Activated CD4-positive, alpha-beta T cell treated with anti-CD3 and anti-CD28 coated beads, Interleukin-10, Interleukin-2, amounts not matched to agents 100 ng/mL and 50 ng/mL, durations not matched to agents 16 hours and 8 hours (primary cell): ENCODE measurements around the gene HPSE.
"Not testable (repeated sequence)": the region's sequence is repeated elsewhere in the genome, so short reads cannot be mapped to it uniquely, and the experiment has no call there.

Experiments
- DNase-seq: peaks from one replicate; pipeline ENCODE4 v3.0.0-alpha.2; 2020

HPSE gene

DNA sequence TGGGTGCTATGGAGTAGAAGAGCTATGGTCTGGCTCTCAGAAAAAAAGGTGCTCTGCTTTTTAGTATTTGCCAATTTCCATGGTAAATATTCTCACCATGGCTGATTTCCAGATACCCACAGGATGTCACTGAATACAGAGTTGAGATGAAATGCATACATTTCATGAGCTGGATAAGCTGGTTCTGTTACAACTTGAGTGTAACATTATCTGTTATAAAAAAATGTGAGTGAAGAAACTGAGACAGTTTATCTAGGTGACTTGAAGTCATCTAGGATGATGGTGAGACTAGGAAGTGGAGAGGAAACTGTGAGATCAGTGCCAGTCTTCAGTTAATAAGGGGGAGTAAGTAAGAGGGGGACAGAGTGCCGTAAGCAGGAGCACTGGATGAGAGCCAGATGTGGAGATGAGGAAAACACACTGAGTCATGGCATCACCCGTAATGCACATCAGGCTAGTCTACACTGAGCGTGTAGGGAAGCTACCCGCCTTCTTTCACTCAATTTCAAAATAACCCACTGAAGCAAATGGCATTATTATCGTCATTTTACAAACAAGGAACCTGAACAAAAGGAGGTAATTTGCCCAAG is 5.0 kb downstream of the HPSE start:
- DNase-seq = no peak

DNA sequence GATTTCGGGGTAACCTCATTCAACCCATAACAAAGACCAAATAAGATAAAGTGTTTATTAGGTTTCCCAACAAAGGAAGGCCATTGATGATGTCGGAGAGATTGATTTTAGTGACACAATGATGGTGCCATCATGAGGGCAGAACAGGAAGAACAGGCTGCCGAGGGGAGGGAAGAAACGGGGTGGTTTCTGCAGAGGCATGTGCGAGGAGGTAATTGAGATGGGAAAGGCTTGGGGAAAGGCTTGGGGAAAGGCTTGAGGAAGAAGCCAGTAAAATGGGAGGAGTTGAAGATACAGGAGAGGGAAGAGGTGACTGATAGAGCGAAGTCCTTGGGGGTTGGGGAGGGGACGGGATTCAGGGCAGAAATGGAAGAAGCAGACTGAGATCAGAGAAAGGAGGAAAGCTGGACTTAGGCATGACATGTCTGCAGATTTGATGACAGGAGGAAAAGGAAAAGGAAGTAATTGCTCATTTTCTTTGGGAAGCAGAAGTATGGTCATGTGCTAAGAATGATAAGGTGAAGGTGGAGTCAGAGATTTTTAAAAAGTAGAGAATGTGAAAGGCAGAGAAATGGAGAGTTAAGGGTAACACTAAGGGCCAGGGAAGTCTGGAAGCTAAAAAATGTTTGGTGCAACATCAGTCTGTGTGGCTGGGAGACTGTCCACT is 6.0 kb downstream of the HPSE start:
- DNase-seq = no peak

DNA sequence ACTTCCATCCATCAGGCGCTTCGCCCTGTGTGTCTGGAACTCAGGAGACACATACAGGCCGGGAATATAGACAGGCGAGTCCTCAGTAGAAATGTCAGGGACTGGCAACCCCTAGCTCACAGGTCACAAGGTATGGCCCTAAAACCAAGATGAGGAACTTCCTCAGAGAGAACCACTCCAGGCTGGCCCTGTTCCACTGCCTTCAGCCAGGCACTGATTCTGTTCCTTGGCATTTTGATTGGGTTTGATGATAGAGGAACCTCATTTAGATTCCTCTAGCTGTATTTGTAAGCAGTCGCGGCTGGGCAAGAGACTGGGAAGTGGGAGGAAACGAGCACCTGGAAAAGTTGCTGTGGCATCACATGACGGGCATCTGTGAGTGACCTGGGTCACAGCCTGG is 8.1 kb downstream of the HPSE start:
- no peak for DNase-seq

GRCh38 chr4:83325306-83325705 is 9.3 kb downstream of the HPSE start:
- DNase-seq = not testable (repeated sequence)

DNA sequence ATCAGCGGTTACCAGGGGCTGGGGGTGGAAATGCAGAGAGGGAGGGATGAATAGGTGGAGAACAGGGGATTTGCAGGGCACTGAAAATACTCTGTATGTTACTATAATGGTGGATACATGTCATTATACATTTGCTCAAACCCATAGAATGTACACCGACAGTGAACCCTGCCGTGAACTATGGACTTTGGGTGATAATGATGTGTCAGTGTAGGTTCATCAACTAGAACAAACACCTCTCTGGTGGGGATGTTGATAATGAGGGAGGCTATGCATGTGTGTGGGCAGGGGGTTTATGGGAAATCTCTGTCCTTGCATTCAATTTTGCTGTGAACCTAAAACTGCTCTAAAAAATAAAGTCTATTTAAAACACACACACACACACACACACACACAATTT is 11.5 kb downstream of the HPSE start:
- DNase-seq = no peak

DNA sequence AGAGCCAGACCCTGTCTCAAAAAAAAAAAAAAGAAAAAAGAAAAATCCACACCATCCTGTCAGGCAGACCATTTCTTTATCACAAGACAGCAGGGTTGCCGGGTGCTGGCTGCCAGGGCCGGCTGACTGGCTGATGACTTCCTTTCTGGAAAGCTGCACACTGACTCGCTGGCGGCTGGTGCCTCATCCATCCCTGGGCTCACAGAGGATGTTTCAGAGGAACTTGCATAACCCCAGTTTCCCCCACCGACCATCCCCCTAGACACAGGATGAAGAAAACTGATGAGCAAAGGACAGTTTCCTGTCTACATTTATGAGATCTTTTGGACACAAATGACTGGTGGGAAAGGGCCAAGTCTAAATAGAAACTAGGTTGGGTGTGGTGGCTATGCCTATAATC is 14.1 kb downstream of the HPSE start:
- peak; percentile 65 for DNase-seq

DNA sequence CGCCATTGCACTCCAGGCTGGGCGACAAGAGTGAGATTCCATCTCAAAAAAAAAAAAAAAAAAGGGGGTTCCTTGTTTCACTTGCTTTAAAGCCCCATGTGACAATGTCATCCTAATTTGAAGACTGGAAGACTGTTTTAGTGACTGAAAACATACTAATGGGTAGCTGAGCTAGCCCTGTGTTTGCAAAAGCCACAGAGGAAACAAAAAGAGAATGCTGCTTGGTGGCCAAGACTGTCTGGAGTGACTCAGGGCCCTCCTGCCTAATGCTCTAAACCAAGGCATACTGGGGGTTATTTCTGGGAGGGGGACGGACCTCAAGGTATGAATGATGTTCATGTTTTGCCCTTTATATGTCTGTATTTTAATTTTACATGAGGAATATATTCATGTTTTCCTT is 16.0 kb downstream of the HPSE start:
- DNase-seq = no peak

DNA sequence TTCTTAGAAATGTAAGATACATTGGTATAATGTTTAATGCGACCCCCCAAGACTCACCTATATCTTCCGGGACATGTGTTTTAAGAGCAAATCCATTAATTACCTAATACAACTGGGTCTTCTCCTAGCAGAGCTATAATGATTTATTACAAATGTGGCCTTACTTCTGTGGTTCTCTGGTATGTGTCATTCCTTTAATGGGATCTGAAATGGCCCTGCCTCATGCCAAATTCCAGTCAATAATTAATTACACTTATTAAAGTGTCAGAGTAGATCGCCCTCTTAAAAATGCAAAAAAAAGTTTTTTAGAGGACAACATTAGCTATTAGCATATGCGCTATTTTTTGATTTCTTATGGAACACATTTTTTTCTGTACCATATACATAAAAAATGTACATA is 17.0 kb downstream of the HPSE start:
- no peak for DNase-seq

DNA sequence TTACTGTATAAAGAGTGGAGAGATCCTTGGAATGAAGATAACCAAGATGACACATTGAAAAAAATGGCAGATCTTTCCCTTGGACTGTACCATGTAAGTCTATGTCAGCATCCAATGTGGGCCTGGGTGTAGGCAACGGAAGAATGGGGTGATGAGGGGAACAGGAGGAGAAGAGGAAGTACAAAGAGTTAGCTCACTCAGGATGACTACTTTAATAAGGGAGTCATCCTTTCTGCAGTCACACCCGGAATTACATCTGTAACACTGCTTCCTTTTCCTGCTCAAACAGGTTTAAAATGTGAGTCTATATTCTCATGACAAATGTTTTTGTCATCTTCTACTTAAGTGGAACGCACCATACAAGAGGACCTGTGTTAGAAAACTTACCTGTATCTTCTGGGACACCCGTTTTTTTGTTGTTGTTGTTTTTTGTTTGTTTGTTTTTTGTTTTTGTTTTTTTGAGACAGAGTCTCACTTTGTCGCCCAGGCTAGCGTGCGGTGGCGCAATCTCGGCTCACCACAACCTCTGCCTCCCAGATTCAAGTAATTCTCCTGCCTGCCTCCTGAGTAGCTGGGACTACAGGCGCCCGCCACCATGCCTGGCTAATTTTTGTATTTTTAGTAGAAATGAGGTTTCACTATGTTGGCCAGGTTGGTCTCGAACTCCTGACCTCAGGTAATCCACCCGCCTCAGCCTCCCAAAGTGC is 18.0 kb downstream of the HPSE start:
- DNase-seq = no peak

- no peak for DNase-seq
Measured at GRCh38 chr4:83315341-83315870, 19.2 kb downstream of the HPSE start.

DNA sequence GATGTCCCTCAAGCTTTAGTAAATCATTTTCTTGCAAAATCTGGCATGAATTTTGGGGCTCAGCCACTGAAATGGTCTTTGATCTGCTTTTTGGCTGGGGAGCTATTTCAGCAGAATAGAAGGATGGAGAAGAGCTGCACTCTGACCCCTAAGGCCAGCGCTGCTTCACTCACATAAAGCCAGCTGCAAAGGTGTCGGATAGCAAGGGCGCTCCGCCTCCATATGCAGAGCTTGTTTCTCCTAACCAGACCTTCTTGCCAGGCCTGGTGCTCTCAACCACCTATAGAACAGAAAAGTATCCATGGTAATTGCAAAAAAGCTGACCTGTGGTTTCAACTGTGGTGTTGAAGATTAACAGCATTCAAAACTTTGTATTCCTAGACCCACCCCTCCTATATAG is 26.0 kb downstream of the HPSE start:
- DNase-seq = no peak

DNA sequence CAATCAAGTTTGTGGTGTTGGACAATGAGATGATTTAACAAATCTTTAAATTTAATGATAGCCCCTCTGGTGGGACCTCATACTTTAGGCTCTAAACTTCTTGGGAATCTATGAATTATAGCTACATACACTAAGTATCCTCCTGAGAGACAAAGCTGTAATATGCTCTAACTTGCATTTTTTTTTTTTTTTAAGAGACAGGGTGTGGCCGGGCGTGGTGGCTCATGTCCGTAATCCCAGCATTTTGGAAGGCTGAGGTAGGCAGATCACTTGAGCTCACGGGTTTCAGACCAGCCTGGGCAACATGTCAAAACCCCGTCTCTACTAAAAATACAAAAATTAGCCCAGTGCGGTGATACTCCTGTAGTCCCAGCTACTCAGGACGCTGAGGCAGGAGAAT is 26.7 kb downstream of the HPSE start:
- no peak for DNase-seq

- DNase-seq = no peak
Measured at GRCh38 chr4:83305187-83305586, 29.5 kb downstream of the HPSE start.

GRCh38 chr4:83297548-83298260 is 36.9 kb downstream of the HPSE start:
- DNase-seq = no peak

GRCh38 chr4:83293305-83294046 is 41.2 kb downstream of the HPSE start:
- no peak for DNase-seq

- DNase-seq = not testable (repeated sequence)
Measured at GRCh38 chr4:83290059-83290774, 44.4 kb downstream of the HPSE start.

DNA sequence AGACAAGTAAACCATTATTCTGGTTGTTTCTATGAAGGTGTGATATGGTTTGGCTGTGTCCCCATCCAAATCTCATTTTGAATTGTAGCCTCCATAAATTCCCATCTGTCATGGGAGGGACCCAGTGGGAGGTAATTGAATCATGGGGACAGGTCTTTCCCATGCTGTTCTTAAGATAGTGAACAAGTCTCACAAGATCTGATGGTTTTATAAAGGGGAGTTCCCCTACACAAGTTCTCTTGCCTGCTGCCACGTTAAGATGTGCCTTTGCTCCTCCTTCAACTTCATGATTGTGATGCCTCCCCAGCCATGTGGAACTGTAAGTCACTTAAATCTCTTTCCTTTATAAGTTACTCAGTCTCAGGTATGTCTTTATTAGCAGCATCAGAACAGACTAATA is 46.3 kb downstream of the HPSE start:
- not testable (repeated sequence) for DNase-seq

GRCh38 chr4:83285055-83285407 is 49.6 kb downstream of the HPSE start:
- peak; percentile 58 for DNase-seq

- peak; percentile 95 for DNase-seq
Measured at GRCh38 chr4:83284193-83285054, 50.2 kb downstream of the HPSE start, which contains the start of gene COQ2. COQ2 (minus strand) TSS chr4:83284798; CDS start chr4:83284764, 34 bp downstream.

DNA sequence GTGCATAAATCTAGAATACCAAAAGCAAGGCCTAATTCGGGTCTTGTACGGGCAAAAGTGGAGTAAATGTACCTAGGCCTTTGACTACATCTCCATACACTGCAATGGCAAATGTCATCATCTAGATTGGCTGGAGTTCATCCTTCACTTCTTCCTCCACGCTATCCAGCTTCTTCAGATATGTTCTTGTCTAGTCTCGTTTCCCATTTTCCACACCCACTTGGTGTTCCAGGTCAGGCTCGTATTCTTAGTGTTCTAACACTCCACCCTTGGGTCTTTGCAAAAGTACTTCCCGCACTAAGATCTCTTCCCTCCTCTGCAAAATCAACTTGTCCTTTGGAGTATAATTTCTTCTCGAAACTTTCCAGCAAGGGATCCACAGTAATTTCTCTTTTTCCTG is 51.5 kb downstream of the HPSE start:
- DNase-seq = no peak

GRCh38 chr4:83282049-83282535 is 52.6 kb downstream of the HPSE start:
- DNase-seq = peak; percentile 75
